Endometrium (tissue), 2 donors: ENCODE results near the gene NSF.

Experiments
- FAIRE-seq: peaks from 2 replicates; lab custom pipeline; 2012; peaks lifted over from hg19 to GRCh38; lab: Jason Lieb, UNC
- donor health status: control.
- donor health status: control.

Gene NSF

DNA sequence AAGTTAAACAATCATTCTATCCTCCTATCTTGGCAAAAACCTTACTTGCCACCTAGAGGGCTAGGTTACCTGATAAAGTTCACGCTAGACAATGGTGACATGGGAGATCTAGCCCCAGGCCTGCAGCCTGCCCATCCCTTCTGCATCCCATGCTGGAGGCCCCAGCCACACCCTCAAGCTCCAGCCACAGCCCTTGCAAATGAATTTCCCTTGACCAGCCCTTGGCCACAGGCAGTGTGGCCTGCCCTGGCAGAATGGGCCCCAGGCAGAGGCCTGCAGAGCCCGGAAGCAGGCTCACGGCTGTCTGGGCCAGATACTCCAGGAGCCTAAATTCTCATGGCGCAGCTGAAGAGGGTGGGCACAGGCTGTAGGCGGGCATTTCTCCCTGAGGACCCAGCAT, 213.1 kb downstream of the NSF start:
- no peak for FAIRE-seq

DNA sequence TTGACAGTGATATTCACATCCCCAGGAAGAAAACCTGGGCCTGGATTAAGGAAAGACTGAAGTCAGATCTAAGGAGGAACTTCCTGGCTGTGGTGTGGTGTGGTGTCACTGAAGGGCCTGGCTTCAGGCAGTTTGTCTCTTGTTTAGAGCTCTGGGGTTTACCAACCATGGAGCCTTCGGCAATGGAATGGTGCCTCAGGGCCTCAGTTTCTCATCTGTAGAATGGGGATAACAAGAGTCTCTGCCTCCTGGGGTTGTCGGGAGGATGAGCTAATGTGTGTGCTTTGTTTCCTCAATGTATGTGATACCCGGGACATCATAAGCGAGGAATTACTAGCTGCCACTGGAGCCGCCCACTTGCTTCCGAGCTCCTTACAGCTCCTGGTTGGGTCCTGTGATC, 215.3 kb downstream of the NSF start:
- FAIRE-seq = no peak
